AG08396 (cell line): ENCODE results near the gene IFRD2.
A peak's percentile ranks its signal among the peaks of the same experiment; 100 is the strongest.
"Not testable (repeated sequence)": the region's sequence is repeated elsewhere in the genome, so short reads cannot be mapped to it uniquely, and the experiment has no call there.

Experiments used
- DNase-seq: peaks from one replicate; pipeline ENCODE4 v3.0.0; 2012; ENCODE audit warnings: low spot score, mixed read lengths

The IFRD2 gene

DNA sequence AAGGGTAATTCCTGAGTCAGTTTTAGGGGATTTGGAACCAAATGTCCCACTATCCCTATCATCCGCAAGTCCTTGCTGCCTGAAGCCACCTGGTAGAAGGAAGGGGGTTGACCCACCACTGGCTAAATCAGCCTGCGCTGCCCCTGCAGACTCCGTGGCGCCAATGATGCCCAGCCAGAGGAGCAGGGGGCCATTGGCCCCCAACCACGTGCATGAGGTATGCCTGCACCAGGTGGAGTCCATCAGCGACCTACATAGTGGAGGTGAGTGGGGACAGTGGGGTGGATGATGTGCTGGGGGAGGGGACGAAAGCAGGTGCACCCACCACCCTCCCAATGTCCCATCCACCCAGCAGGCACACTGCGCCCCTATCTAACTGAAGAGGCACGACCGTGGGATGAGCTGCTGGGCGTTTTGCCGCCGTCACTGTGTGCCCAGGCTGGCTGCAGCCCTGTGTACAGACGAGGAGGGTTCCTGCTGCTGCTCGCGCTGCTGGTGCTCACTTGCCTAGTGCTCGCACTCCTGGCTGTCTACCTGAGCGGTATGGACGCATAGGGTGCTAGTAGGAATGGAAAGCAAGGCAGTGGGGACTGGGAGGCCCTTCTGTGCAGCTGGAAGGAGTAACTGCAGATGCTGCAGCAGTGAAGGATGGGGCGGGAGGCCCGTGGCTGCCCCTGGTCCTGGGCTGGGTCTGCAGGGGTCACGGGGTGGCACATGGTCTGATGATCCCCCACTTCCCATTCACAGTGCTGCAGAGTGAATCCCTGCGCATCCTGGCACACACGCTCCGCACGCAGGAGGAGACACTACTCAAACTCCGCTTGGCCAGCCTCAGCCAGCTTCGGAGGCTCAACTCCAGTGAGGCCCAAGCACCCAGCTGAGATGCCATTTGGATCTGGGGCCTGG lies 5.7 kb downstream of the IFRD2 start:
- no peak for DNase-seq

DNA sequence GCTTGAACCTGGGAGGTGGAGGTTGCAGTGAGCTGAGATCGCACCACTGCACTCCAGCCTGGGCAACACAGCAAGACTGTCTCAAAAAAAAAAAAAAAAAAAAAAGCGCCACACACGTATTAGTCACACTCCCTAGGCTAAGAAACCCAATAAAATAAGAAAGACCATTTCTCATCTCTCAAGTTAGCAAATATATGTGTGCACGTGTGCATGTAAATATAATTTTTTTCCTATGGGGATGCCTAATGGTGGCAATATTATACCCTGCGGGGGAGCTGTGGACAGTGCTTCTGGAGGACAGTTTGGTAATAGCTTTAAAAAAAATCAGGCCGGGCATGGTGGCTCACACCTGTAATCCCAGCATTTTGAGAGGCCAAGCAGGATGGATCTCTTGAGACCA lies 8.1 kb downstream of the IFRD2 start:
- not testable (repeated sequence) for DNase-seq

DNA sequence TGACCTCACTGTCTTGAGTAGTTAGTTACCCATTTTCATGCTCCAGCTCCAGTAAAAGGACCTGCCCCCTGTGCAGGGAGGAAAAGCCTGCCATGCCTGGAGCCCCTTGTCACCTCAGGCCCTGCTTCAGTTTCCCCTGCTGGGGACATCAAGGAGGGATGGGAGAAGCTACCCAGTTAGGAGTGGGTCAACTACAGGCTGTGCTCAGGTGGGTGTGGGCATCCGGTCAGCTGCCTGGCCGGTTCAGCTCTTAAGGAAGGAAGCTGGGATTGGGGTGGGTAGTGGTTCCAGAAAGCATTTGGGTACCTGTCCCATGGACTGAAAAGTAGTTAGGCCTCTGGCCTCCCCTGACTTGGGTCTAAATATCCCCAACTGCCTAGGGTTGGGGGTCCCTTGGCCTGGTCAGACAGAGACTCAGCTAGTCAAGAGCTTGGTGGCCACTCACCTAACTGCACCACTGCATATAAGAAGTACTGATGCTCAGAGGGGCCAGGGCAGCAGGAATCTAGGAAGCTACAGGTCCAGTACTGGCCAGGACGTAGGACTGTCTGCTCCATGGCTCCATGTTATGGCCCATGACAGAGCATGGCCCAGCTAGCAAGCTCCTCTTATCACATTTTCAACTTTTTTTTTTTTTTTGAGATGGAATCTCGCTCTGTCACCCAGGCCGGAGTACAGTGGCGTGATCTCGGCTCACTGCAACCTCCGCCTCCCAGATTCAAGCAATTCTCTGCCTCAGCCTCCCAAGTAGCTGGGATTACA lies 12.8 kb downstream of the IFRD2 start:
- no peak for DNase-seq

DNA sequence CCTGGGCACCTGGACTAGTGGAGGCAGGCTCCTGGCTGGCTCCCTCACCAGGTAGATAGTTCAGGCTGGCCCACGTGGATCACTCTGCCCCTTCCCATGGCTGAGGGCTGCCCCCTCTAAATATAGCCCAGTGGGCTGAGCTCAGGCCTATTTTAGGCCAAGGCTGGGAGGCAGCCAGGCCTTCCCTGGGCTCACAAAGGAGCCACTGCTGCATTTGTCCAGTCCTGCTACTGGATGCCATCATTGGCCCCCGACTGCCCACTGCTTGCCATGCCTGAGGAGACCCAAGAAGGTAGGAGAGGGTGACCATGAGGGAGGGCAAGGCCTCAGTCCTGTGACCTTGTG lies 13.4 kb downstream of the IFRD2 start, which contains the start of gene LSMEM2:
Gene LSMEM2 (plus strand): TSS at position 208 of the 345 bp plus-strand sequence. CDS start 27 bp downstream, at position 235.
- DNase-seq, result no peak

DNA sequence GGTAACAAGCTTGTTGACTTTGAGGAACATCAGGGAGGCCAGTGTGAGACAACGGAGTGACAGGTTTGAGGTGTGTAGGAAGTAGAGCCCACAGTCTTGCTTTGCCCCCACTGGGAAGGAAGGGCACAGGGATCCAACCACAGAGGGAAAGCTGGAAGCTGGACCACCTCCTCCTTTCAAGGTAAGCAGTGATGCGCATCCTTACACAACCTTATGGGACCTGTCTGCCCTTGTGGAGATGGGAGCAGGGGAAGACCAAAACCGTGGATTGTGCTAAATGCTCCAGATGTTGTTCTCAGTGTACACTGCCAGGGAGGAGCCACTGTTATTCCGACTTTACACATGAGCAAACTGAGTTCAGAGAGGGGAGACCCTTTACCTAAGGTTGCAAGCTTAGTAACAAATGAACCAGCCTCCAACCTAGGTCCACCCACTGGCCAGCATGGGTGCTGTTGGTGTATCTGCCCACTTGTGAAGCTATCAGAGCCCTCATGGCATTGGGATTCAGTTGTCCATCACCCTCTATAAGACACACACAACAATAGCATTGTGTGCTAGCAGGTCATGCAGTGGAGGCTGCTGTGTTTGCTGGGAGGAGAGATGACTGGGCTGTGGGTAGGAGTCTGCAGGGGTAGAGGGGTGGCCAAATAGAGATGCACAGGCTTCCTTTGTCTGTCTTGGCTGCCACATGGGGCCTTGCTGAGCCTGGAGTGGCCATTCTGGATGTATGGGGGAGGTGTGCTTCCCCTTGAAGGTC lies 13.9 kb downstream of the IFRD2 start:
- DNase-seq, result no peak

DNA sequence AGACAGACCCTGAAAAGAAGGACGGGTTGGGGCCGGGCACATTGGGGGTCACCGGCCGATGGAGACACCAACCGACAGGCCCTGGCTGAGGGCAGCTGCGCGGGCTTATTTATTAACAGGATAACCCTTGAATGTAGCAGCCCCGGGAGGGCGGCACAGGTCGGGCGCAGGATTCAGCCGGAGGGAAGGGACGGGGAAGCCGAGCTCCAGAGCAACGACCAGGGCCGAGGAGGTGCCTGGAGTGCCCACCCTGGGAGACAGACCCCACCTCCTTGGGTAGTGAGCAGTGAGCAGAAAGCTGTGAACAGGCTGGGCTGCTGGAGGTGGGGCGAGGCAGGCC lies 15.5 kb downstream of the IFRD2 start:
- DNase-seq, result no peak

DNA sequence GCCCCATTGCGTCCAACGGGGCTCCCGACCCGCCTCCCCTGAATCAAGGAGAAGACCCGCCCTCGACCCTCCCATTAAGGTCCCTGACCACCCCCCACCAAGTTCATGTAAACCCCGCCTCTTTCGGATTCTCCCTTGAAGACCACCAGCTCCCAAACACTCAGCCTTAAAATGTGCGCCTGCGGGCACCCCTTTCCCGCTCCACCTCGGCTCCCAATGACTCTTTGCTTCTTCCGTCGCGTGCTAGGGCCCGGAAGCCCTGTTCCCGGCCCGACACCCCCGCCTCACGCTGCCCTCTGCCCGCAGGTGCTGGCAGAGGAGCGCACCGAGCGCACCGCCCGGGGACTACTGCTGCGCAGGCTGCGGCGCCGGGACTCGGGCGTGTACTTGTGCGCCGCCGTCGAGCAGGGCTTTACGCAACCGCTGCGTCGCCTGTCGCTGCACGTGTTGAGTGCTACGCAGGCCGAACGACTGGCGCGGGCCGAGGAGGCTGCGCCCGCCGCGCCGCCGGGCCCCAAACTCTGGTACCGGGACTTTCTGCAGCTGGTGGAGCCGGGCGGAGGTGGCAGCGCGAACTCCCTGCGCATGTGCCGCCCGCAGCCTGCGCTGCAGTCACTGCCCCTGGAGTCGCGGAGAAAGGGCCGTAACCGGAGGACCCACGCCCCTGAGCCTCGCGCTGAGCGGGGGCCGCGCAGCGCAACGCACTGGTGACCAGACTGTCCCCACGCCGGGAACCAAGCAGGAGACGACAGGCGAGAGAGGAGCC lies 16.1 kb downstream of the IFRD2 start:
- DNase-seq, result no peak

DNA sequence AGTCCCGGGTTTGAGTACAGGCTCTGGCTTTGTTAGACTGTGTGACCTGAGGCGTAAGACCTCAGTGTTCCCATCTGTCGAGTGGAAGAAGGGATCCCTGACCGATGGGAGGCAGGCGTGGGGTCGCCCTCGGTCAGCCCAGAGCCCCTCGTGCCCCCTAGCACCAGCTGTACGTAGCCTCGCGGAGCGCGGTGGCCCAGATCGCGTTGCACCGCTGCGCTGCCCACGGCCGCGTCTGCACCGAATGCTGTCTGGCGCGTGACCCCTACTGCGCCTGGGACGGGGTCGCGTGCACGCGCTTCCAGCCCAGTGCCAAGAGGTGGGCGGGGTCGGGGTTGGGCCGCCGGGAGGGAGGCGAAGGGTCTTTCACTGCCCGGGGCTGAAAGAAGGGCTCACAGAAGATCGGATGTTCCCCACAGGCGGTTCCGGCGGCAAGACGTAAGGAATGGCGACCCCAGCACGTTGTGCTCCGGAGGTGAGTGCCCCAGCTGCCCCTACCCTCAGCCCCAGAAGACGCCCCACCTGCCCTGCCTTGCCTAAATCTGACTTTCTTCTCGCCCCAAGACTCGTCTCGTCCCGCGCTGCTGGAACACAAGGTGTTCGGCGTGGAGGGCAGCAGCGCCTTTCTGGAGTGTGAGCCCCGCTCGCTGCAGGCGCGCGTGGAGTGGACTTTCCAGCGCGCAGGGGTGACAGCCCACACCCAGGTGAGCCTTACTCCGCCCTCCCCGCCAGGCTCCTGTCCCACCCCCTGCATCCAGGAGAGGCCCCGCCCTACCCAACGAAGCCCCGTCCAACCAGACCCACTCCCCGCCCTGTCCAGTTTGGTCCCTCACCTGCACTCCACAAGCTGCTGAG lies 16.9 kb downstream of the IFRD2 start:
- no peak for DNase-seq

DNA sequence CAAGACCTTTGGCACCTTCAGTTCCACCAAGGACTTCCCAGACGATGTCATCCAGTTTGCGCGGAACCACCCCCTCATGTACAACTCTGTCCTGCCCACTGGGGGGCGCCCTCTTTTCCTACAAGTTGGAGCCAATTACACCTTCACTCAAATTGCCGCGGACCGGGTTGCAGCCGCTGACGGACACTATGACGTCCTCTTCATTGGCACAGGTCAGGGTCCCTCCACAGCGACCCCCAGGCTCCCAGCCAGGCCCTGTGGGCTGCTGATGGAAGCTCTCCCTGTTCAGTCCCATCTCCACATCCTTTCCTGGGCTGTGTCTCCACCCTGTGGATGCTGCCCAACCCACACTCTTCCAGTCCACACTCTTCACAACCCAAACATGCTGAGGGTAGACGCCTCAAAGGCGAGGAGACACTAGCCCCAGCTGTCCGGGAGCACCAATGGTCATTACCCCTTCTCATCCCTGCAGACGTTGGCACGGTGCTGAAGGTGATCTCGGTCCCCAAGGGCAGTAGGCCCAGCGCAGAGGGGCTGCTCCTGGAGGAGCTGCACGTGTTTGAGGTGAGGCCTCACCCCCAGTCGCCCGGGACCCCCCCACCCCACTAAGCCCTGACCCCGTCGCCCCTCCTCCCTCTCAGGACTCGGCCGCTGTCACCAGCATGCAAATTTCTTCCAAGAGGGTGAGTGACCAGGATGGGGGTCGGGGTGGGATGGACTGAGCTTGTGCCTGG lies 17.7 kb downstream of the IFRD2 start:
- peak; percentile 68 for DNase-seq

DNA sequence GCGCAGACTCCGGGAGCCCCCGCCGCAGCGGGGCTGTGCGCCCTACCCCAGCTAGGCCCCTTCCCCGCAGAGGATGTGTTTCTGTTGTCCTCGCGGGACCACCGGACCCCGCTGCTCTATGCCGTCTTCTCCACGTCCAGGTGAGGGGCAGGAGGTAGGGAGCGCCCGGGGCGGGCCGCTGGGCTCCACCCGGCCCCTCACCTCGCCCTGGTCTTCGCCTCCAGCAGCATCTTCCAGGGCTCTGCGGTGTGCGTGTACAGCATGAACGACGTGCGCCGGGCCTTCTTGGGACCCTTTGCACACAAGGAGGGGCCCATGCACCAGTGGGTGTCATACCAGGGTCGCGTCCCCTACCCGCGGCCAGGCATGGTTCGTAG lies 18.6 kb downstream of the IFRD2 start:
- DNase-seq, result no peak

DNA sequence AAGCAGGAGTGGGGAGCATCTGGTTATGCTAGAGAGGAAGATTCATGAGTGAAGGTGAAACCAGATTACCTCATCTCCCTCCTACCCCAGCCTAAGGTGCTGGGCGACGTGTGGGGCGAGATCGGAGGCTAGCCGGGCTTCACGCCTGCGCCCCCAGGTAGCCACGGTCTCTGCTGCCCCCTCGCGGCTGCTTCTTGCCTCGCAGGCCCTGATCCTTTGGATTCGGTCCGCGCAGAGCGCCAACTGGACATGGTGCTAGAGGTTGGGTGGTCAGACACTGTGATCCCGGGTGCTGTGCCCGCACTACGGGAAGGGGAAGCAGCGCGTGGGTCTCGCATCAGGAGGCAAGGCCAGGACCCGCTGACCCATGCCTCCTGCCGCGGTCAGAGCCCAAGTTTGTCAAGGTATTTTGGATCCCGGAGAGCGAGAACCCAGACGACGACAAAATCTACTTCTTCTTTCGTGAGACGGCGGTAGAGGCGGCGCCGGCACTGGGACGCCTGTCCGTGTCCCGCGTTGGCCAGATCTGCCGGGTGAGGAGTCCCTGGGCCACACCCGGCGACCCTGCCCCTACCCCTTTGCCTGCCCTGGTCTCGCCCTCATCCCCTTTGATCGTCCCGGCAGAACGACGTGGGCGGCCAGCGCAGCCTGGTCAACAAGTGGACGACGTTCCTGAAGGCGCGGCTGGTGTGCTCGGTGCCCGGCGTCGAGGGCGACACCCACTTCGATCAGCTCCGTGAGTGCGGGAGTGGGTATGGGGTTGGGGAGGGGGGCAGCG lies 19.1 kb downstream of the IFRD2 start:
- peak; percentile 94 for DNase-seq

DNA sequence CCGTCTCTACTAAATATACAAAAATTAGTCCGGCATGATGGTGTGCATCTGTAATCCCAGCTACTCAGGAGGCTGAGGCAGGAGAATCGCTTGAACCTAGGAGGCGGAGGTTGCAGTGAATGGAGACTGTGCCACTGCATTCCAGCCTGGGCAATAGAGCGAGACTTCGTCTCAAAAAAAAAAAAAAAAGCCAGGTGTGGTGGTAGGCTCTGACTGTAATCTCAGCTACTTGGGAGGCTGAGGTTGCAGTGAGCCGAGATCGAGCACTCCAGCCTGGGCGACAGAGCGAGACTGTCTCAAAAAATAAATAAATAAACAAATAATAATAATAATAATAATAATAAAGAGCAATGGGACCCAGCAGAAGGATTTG lies 19.7 kb downstream of the IFRD2 start:
- not testable (repeated sequence) for DNase-seq

DNA sequence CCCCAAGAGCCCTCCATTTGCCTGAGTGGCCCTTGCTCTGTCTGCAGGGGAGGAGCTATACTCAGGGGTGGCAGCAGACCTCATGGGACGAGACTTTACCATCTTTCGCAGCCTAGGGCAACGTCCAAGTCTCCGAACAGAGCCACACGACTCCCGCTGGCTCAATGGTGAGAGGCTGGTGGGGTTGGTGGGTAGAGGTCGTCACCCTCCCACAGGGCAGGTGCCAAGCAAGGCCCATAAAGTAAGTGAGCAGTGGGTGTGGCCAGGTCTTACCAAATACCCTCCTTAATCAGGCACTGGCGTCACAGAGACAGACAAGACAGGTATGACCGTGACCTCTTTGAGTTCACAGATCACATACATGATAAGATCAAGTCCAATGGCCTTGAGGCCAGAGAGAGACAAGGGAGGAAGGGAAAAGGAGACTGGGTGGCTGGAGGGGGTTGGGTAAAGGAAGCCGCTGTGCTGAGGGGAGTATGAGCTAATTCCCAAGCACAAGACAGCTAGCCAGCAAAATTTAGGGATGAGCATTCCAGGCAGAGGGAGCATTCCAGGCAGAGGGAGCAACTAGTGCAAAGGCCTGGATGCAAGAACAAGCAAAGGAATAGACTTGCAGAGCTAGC lies 20.8 kb downstream of the IFRD2 start:
- DNase-seq, result no peak

DNA sequence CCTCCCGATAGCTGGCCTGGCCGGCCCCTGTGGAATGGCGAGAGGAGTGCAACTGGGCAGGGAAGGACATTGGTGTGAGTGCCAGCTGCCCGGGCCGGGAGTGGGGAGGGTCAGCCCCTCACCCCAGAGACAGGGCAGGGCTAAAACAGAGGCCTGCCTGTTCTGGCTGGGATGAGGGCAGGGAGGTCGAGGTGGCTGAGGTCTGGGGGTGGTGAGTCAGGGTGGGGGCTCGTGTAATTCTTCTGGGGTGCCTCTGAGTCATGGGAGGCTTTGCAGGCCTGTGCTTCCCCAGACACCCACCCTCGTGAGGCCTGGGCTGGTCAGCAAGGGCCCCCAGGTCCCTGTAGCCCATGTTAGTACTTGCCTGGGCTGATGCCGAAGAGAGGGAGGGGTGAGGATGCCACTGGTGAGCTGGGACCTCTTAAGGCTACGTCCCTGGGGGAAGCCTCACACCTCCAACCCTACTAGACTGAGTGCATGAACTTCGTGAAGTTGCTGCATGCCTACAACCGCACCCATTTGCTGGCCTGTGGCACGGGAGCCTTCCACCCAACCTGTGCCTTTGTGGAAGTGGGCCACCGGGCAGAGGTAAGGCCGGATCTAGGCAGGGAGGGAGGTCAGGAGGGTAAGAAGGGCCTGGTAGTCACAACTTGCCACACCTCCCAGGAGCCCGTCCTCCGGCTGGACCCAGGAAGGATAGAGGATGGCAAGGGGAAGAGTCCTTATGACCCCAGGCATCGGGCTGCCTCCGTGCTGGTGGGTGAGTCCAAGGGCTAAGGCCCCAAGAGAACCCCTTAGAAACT lies 21.6 kb downstream of the IFRD2 start:
- DNase-seq, result peak; percentile 37

DNA sequence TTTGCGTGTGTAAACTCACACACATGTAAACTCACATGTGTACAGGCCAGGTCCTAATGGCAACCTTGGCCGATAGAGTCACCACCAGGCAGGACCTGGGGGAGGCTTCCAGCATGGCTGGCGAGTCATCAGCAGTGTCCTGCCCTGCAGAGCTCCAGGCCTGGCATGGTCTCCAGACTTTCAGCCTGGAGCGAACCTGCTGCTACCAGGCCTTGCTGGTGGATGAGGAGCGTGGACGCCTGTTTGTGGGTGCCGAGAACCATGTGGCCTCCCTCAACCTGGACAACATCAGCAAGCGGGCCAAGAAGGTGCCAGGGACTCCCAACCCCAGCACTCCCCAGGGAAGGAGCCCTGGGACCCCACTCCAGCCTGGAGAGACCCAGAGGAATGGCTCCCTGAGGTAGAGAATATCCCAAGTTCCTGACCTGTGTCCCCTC lies 22.2 kb downstream of the IFRD2 start:
- DNase-seq, result peak; percentile 83

DNA sequence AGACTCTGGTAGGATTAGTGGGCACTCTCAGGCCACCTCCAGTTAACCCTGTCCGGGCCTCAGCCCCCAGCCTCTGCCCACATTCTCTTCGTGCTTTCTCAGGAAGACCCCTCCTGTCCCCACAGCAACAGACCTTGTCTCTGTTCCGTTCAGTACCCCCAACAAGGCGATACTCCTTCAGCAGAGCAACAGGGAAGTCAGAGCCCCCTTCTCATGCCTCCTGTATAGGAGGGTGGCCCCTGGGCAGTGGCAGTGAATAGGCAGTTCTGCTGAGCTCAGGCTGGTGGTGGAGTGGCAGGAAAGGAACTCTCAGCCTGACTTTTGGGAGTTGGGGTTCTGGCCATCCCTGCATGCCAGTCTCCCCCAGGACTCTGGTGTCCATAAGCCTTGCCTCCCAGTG lies 22.8 kb downstream of the IFRD2 start:
- no peak for DNase-seq

DNA sequence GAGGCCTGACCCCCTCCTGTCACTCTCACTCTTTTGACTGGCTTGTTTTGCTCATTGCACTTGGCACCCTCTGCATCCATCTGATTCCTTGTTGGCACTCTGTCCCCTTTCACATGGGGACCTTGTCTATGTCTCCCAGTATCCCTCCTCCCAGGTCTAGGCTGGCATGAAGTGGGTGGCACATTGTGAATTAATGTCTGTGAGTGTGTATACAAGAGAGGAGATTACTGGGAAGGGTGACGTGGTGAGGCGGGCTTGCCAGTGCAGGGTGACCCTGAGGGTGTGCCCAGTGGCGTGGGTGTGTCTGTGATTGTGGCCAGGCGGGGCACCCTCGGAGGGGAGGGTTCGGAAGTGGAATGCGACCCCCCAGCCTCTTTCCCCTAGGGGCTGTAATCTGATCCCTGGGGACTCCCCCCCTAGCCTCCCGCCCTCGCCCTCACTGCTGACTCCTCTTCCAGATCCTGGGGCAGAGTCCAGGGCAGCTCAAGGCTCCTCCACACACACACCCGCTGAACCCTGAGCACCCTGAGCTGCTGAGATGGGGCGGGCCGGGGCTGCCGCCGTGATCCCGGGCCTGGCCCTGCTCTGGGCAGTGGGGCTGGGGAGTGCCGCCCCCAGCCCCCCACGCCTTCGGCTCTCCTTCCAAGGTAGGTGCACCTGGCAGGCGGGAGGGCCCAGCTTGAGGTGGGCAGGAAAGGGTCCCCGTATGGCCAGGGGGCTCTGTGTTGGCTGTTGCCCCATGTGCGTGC lies 23.4 kb downstream of the IFRD2 start, which contains the start of gene SEMA3B:
Gene SEMA3B (plus strand): TSS at position 445 of the 749 bp plus-strand sequence. CDS start 94 bp downstream, at position 539.
- peak; percentile 79 for DNase-seq
